Panc1 (cell line): ENCODE results near the gene SPRING1. TPM values are rescaled to one million over a fixed set of nuclear protein-coding genes. Genes with fewer than 3 reads are reported as not detected.
"Not testable (repeated sequence)": the region's sequence is repeated elsewhere in the genome, so short reads cannot be mapped to it uniquely, and the experiment has no call there.

Experiments used
- ATAC-seq: fragments of 200-7000 bp; cut with Tn5 transposase; 2 replicates; pipeline ENCODE4 v1.9.1; 2020; ENCODE audit warnings: mild to moderate bottlenecking, moderate library complexity
- BruUV-seq: library from RNA; stranded (reverse); fragments of 400-500 nt; replicated peaks from 2 replicates; lab custom pipeline; 2021; lab: Mats Ljungman, UMichigan
- CTCF ChIA-PET: fragments of 300-600 bp; sonication (Branson Sonifier 250); formaldehyde crosslinking; loops from one replicate; lab custom pipeline; 2022; ENCODE audit warnings: antibody characterized with exemption; lab: Charles Lee
- POLR2A ChIA-PET: fragments of 300-600 bp; sonication (Branson Sonifier 250); formaldehyde crosslinking; loops from one replicate; lab custom pipeline; 2022; ENCODE audit warnings: antibody characterized with exemption; lab: Charles Lee
- DNase-seq: peaks from one replicate; pipeline ENCODE4 v3.0.0-alpha.2; 2010; ENCODE audit warnings: low read depth, low spot score
- H3K27ac ChIP-seq: 2 replicates; pipeline ENCODE4 v1.5.1; 2011; ENCODE audit warnings: mild to moderate bottlenecking, low read length, inconsistent platforms
- H3K27me3 ChIP-seq: fragments of 200-500 bp; sonication (Bioruptor generic); 2 replicates; pipeline ENCODE4 v1.6.0; 2014; ENCODE audit warnings: low read length, inconsistent platforms; ENCODE audit not compliant: control insufficient read depth, insufficient read depth
- H3K36me3 ChIP-seq: fragments of 200-500 bp; sonication (Bioruptor generic); 2 replicates; pipeline ENCODE4 v1.5.1; 2014; ENCODE audit warnings: inconsistent platforms, mild to moderate bottlenecking, low read length, moderate library complexity; ENCODE audit not compliant: control insufficient read depth, insufficient read depth
- H3K4me1 ChIP-seq: 2 replicates; pipeline ENCODE4 v1.5.1; 2011; ENCODE audit warnings: inconsistent platforms, mild to moderate bottlenecking, low read length, moderate library complexity; ENCODE audit not compliant: control insufficient read depth, insufficient read depth
- H3K4me3 ChIP-seq, 2 experiments: 2 replicates each; pipeline ENCODE4 v1.5.1; 2011 to 2012; ENCODE audit warnings: low read depth in 2 of 2, low read length in 2 of 2, mild to moderate bottlenecking in 2 of 2, inconsistent platforms in 1 of 2, moderate library complexity in 1 of 2
- H3K9me3 ChIP-seq: fragments of 200-500 bp; sonication (Bioruptor generic); 2 replicates; pipeline ENCODE4 v1.5.1; 2014; ENCODE audit warnings: low read depth, mild to moderate bottlenecking, inconsistent platforms, low read length, moderate library complexity; ENCODE audit not compliant: control insufficient read depth, insufficient read depth
- POLR2AphosphoS5 ChIP-seq: IDR thresholded peaks from 2 replicates; pipeline ENCODE4 v1.6.1; 2012; ENCODE audit warnings: mild to moderate bottlenecking, low read depth, low read length, moderate library complexity
- SIN3A ChIP-seq: IDR thresholded peaks from 2 replicates; pipeline ENCODE4 v1.6.1; 2012; ENCODE audit warnings: low read depth, mild to moderate bottlenecking, low read length, moderate library complexity, borderline replicate concordance; ENCODE audit not compliant: insufficient read depth
- TCF7L2 ChIP-seq: IDR thresholded peaks from 2 replicates; pipeline ENCODE4 v1.6.1; 2011; ENCODE audit warnings: mild to moderate bottlenecking, low read depth, low read length, inconsistent platforms
- in situ Hi-C: cut with HindIII; loops from 2 replicates; pipeline ENCODE4 v1.10.0; 2016; ENCODE audit warnings: low sequenced_read_pairs, low pct_unique_long_range_greater_than_20kb
- intact Hi-C: fragments of 100-400 bp; cut with micrococcal nuclease; formaldehyde crosslinking; loops from one replicate; pipeline ENCODE4 v1.10.0; 2022; ENCODE audit not compliant: unreplicated experiment
- total RNA-seq: library from RNA; stranded (reverse); gene quantifications from one replicate; pipeline ENCODE4 v1.2.1, GENCODE V29; 2021; ENCODE audit not compliant: unreplicated experiment
- TF ChIP-seq, protein P1 (sequence below): fragments of 450-650 bp; IDR thresholded peaks from 2 replicates; pipeline ENCODE4 v1.5.1; 2017; ENCODE audit warnings: mild to moderate bottlenecking
- TF ChIP-seq, protein P2 (sequence below), 2 experiments: IDR thresholded peaks; 2 replicates each; pipeline ENCODE4 v1.6.1; 2011 to 2012; ENCODE audit warnings: low read depth in 2 of 2, control low read depth in 1 of 2, low read length in 1 of 2, mild to moderate bottlenecking in 1 of 2, moderate library complexity in 1 of 2; ENCODE audit not compliant: insufficient read depth in 1 of 2

The SPRING1 gene
- total RNA-seq, 1 experiment from 2014 or later: 71.1 TPM

DNA sequence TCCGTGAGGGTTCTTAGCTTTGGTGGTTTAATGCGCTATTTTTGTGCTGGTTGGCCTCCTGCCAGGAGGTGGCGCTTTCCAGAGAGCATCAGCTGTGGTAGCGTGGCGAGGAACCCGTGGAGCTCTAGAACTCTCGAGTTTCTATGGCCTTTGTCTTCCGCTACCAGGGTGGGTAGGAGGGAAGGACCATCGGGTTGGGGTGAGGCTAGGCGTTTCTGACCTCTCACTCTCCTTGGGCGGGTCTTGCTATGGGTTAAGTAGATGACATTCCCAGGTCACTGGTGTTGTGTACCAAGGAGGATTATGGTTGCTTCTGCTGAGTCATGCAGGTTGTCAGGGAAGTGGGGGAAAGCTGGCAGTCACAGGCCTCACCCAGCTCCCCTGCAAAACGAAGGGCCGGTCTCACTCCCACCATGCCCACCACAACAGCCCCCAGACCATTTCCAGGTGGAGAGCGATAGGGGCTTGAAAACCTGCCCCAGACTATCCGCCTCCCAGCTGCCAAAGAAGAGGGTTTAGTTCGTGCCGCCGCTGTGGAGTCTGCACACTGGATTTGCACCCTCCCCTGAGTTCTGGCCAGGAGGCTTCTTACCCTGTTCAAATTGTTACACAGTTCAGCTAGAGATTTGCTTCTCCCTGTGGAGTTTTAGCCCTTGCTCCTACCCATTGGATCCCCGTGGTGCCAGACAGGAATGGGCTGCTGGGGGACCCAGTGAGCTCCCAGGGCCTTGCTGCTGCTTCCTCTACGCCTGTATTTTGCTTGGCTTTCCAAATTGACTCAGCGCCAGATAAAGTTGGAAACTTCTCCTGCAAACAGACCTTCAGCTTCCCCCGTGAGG, 22.1 kb upstream of the SPRING1 start:
- H3K27ac ChIP-seq: no peak overlapping the region
- ATAC-seq (no peak), DNase-seq (no peak)
- intact Hi-C loops (no loop called here), in situ Hi-C loops (no loop called here)
- ChIA-PET POLR2A (no interaction called here), CTCF (interaction anchor here (0.6 kb wide), 2 partner anchors 16 to 731 kb away, joined by 3 to 5 read pairs; no protein-coding TSS in a partner anchor)
- no peak overlapping the region for H3K4me3 ChIP-seq
- no peaks in the 10 kb centered on the region for H3K27me3 ChIP-seq
- TF ChIP-seq, protein P1, sequence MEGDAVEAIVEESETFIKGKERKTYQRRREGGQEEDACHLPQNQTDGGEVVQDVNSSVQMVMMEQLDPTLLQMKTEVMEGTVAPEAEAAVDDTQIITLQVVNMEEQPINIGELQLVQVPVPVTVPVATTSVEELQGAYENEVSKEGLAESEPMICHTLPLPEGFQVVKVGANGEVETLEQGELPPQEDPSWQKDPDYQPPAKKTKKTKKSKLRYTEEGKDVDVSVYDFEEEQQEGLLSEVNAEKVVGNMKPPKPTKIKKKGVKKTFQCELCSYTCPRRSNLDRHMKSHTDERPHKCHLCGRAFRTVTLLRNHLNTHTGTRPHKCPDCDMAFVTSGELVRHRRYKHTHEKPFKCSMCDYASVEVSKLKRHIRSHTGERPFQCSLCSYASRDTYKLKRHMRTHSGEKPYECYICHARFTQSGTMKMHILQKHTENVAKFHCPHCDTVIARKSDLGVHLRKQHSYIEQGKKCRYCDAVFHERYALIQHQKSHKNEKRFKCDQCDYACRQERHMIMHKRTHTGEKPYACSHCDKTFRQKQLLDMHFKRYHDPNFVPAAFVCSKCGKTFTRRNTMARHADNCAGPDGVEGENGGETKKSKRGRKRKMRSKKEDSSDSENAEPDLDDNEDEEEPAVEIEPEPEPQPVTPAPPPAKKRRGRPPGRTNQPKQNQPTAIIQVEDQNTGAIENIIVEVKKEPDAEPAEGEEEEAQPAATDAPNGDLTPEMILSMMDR: no peak
- TF ChIP-seq TCF7L2 (no peak), SIN3A (no peak), POLR2AphosphoS5 (no peak)
- TF ChIP-seq, protein P2, sequence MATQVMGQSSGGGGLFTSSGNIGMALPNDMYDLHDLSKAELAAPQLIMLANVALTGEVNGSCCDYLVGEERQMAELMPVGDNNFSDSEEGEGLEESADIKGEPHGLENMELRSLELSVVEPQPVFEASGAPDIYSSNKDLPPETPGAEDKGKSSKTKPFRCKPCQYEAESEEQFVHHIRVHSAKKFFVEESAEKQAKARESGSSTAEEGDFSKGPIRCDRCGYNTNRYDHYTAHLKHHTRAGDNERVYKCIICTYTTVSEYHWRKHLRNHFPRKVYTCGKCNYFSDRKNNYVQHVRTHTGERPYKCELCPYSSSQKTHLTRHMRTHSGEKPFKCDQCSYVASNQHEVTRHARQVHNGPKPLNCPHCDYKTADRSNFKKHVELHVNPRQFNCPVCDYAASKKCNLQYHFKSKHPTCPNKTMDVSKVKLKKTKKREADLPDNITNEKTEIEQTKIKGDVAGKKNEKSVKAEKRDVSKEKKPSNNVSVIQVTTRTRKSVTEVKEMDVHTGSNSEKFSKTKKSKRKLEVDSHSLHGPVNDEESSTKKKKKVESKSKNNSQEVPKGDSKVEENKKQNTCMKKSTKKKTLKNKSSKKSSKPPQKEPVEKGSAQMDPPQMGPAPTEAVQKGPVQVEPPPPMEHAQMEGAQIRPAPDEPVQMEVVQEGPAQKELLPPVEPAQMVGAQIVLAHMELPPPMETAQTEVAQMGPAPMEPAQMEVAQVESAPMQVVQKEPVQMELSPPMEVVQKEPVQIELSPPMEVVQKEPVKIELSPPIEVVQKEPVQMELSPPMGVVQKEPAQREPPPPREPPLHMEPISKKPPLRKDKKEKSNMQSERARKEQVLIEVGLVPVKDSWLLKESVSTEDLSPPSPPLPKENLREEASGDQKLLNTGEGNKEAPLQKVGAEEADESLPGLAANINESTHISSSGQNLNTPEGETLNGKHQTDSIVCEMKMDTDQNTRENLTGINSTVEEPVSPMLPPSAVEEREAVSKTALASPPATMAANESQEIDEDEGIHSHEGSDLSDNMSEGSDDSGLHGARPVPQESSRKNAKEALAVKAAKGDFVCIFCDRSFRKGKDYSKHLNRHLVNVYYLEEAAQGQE (IDR thresholded peaks at IDR 0.05; ENCODE audit: insufficient read depth in 1 of 2, low read depth in 2 of 2, low read length in 1 of 2): no peak
- BruUV-seq: no TSS peak
- no peaks in the 10 kb centered on the region for H3K9me3 ChIP-seq
- H3K36me3 ChIP-seq: no peaks in the 10 kb centered on the region
- H3K4me1 ChIP-seq: no peaks in the 10 kb centered on the region

DNA sequence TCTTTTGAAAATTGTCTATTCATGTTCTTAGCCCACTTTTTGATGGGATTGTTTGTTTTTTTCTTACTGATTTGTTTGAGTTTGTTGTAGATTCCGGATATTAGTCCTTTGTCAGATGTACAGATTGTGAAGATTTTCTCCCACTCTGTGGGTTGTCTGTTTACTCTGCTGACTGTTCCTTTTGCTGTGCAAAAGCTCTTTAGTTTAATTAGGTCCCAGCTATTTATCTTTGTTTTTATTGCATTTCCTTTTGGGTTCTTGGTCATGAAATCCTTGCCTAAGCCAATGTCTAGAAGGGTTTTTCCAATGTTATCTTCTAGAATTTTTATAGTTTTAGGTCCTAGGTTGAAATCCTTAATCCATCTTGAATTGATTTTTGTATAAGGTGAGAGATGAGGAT, 16.9 kb upstream of the SPRING1 start:
- BruUV-seq, CTCF ChIA-PET, H3K4me3 ChIP-seq, POLR2A ChIA-PET, ATAC-seq, H3K4me1 ChIP-seq, in situ Hi-C loops, H3K9me3 ChIP-seq, intact Hi-C loops, H3K36me3 ChIP-seq, DNase-seq, H3K27ac ChIP-seq, H3K27me3 ChIP-seq: not testable (repeated sequence)

DNA sequence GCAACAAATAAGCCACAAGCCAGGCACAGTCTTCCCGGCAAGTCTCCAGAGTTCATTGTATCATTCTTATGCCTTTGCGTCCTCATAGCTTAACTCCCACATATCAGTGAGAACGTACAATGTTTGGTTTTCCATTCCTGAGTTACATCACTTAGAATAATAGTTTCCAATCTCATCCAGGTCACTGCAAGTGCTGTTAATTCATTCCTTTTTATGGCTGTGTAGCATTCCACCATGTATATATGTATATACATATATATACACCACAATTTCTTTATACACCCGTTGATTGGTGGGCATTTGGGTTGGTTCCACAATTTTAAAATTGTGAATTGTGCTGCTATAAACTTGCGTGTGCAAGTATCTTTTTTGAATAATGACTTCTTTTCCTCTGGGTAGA, 16.2 kb upstream of the SPRING1 start:
- H3K36me3 ChIP-seq, in situ Hi-C loops, ATAC-seq, POLR2A ChIA-PET, H3K27me3 ChIP-seq, CTCF ChIA-PET, H3K27ac ChIP-seq, BruUV-seq, H3K4me3 ChIP-seq, H3K4me1 ChIP-seq, H3K9me3 ChIP-seq, DNase-seq, intact Hi-C loops: not testable (repeated sequence)
